ENCODE data around the gene PDHX. TPM values are rescaled to one million over a fixed set of nuclear protein-coding genes. Genes with fewer than 3 reads are reported as not detected.

The PDHX gene
- total RNA-seq, 4 donors from 2014 or later = 22.5 to 41.1 (median 28.6) TPM

- no peak for DNase-seq
- Histone ChIP-seq H3K4me1 (no peaks in the 10 kb centered on the region), H3K36me3 (no peaks in the 10 kb centered on the region), H3K27ac (no peak overlapping the region), H3K9me3 (no peaks in the 10 kb centered on the region), H3K27me3 (no peaks in the 10 kb centered on the region), H3K4me3 (no peak overlapping the region)
- TF ChIP-seq POLR2A (IDR thresholded peaks at IDR 0.05) = no peak
- intact Hi-C loops (cut with DNase I; ENCODE audit: low total_unique reads) = no loop called here
Measured at GRCh38 chr11:34963351-34963750, 46.9 kb downstream of the PDHX start.

DNA sequence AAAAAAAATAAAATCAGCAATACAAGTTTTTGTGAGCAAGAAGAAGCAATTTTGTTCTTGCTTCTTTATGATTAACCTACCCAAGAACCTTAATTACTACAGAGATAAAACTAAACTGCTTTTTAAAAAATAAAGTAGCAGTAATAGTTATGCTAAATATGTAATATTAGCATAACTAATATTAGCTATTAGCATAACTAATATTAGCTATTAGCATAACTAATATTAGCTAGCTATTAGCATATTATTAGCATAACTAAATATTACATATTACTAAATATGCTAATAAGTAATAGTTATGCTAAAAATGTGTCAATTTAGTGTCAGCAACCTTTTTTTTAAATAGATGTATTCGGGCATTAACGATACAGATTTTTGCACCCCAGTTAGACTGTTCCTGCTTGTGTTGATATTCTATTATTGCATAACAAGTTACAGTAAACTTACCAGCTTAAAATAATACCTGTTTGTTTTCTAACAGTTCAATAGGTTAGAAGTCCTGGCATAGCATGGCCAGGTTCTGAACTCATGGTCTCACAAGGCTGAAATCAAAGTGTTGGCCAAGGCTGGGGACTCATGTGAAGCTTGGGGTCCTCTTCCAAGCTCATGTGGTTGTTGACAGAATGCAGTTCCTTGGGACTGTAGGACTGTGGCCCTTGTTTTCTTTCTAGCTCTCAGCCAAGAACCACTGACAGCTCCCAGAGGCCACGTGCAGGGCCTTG is 48.4 kb downstream of the PDHX start:
- no peak overlapping the region for H3K27ac ChIP-seq
- intact Hi-C loops (cut with DNase I; ENCODE audit: low total_unique reads) = no loop called here
- H3K4me1 ChIP-seq = no peaks in the 10 kb centered on the region
- TF ChIP-seq POLR2A (IDR thresholded peaks at IDR 0.05) = no peak
- TF ChIP-seq, protein P1, sequence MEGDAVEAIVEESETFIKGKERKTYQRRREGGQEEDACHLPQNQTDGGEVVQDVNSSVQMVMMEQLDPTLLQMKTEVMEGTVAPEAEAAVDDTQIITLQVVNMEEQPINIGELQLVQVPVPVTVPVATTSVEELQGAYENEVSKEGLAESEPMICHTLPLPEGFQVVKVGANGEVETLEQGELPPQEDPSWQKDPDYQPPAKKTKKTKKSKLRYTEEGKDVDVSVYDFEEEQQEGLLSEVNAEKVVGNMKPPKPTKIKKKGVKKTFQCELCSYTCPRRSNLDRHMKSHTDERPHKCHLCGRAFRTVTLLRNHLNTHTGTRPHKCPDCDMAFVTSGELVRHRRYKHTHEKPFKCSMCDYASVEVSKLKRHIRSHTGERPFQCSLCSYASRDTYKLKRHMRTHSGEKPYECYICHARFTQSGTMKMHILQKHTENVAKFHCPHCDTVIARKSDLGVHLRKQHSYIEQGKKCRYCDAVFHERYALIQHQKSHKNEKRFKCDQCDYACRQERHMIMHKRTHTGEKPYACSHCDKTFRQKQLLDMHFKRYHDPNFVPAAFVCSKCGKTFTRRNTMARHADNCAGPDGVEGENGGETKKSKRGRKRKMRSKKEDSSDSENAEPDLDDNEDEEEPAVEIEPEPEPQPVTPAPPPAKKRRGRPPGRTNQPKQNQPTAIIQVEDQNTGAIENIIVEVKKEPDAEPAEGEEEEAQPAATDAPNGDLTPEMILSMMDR (IDR thresholded peaks at IDR 0.05) = no peak
- no peaks in the 10 kb centered on the region for H3K27me3 ChIP-seq
- no peak overlapping the region for H3K4me3 ChIP-seq
- no peak for DNase-seq
- H3K36me3 ChIP-seq = no peaks in the 10 kb centered on the region
- H3K9me3 ChIP-seq = no peaks in the 10 kb centered on the region

DNA sequence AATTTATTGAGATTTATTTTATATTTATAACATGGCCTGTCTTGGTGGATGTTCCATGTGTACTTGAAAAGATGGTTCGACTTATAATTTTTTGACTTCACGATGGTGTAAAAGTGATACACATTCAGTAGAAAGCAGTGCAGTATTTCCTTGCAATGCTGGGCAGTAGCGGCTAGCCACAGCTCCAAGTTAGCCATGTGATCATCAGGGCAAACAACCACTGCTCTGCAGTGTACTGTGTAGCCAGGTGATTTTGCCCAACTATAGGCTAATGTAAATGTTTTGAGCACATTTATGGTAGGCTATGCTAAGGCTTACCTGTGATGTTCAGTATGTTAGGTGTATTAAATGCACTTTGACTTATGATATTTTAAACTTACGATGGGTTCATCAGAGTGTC is 52.4 kb downstream of the PDHX start:
- no peak for DNase-seq
- Histone ChIP-seq H3K4me1 (no peaks in the 10 kb centered on the region), H3K27me3 (no peaks in the 10 kb centered on the region), H3K9me3 (no peaks in the 10 kb centered on the region), H3K36me3 (no peaks in the 10 kb centered on the region), H3K4me3 (no peak overlapping the region), H3K27ac (no peak overlapping the region)
- intact Hi-C loops (cut with DNase I; ENCODE audit: low total_unique reads) = no loop called here
- TF ChIP-seq, protein P1 (IDR thresholded peaks at IDR 0.05) = no peak
- TF ChIP-seq POLR2A (IDR thresholded peaks at IDR 0.05) = no peak

GRCh38 chr11:34970033-34970432 is 53.6 kb downstream of the PDHX start:
- Histone ChIP-seq H3K4me1 (no peaks in the 10 kb centered on the region), H3K36me3 (no peaks in the 10 kb centered on the region), H3K27ac (no peak overlapping the region), H3K9me3 (no peaks in the 10 kb centered on the region), H3K27me3 (no peaks in the 10 kb centered on the region), H3K4me3 (no peak overlapping the region)
- DNase-seq = no peak
- intact Hi-C loops (cut with DNase I; ENCODE audit: low total_unique reads) = no loop called here
- TF ChIP-seq, protein P1 (IDR thresholded peaks at IDR 0.05) = no peak
- TF ChIP-seq POLR2A (IDR thresholded peaks at IDR 0.05) = no peak

- TF ChIP-seq POLR2A (IDR thresholded peaks at IDR 0.05) = no peak
- TF ChIP-seq, protein P1 (IDR thresholded peaks at IDR 0.05) = no peak
- H3K36me3 ChIP-seq = no peaks in the 10 kb centered on the region
- intact Hi-C loops (cut with DNase I; ENCODE audit: low total_unique reads) = no loop called here
Measured at GRCh38 chr11:34970480-34970879, 54.1 kb downstream of the PDHX start.

More at GRCh38 chr11:34970480-34970879, 54.1 kb downstream of the PDHX start:
- H3K4me3 ChIP-seq = no peak overlapping the region
- no peaks in the 10 kb centered on the region for H3K27me3 ChIP-seq
- no peaks in the 10 kb centered on the region for H3K4me1 ChIP-seq
- H3K9me3 ChIP-seq = no peaks in the 10 kb centered on the region
- no peak for DNase-seq
- H3K27ac ChIP-seq = no peak overlapping the region
